ENCODE data around the gene CEACAM20.
"Not testable (repeated sequence)": the region's sequence is repeated elsewhere in the genome, so short reads cannot be mapped to it uniquely, and the experiment has no call there.

CEACAM20 gene

GRCh38 chr19:44529536-44529935, at the start of gene CEACAM20:
Gene CEACAM20 (minus strand): TSS chr19:44529675. CDS start chr19:44529509, 166 bp downstream.
- no peak for DNase-seq (ENCODE audit: low read depth)

GRCh38 chr19:44577566-44577874, 48.0 kb upstream of the CEACAM20 start:
- no peak for DNase-seq (ENCODE audit: low read depth)

GRCh38 chr19:44576843-44577565, 47.5 kb upstream of the CEACAM20 start:
- no peak for DNase-seq (ENCODE audit: low read depth)

GRCh38 chr19:44575116-44575700, 45.7 kb upstream of the CEACAM20 start:
- DNase-seq (ENCODE audit: low read depth), result no peak

GRCh38 chr19:44574186-44574950, 44.9 kb upstream of the CEACAM20 start:
- DNase-seq (ENCODE audit: low read depth), result no peak

GRCh38 chr19:44573627-44574026, 44.2 kb upstream of the CEACAM20 start:
- DNase-seq (ENCODE audit: low read depth), result no peak

- DNase-seq (ENCODE audit: low read depth), result no peak
Measured at GRCh38 chr19:44573183-44573582, 43.7 kb upstream of the CEACAM20 start.

GRCh38 chr19:44572581-44572900, 43.1 kb upstream of the CEACAM20 start:
- DNase-seq (ENCODE audit: low read depth), result no peak

GRCh38 chr19:44571830-44572580, 42.5 kb upstream of the CEACAM20 start:
- DNase-seq (ENCODE audit: low read depth), result no peak

- DNase-seq (ENCODE audit: low read depth), result no peak
Measured at GRCh38 chr19:44570984-44571684, 41.7 kb upstream of the CEACAM20 start.

GRCh38 chr19:44570603-44570983, 41.1 kb upstream of the CEACAM20 start:
- no peak for DNase-seq (ENCODE audit: low read depth)

GRCh38 chr19:44567745-44568144, 38.3 kb upstream of the CEACAM20 start:
- DNase-seq (ENCODE audit: low read depth), result no peak

GRCh38 chr19:44566984-44567383, 37.5 kb upstream of the CEACAM20 start:
- DNase-seq (ENCODE audit: low read depth), result no peak

- not testable (repeated sequence) for DNase-seq (ENCODE audit: low read depth)
Measured at GRCh38 chr19:44563086-44563655, 33.7 kb upstream of the CEACAM20 start.

GRCh38 chr19:44557933-44558332, 28.5 kb upstream of the CEACAM20 start:
- DNase-seq (ENCODE audit: low read depth), result no peak

- no peak for DNase-seq (ENCODE audit: low read depth)
Measured at GRCh38 chr19:44554641-44555246, 25.3 kb upstream of the CEACAM20 start.

GRCh38 chr19:44553478-44554171, 24.1 kb upstream of the CEACAM20 start:
- DNase-seq (ENCODE audit: low read depth), result no peak

- DNase-seq (ENCODE audit: low read depth), result no peak
Measured at GRCh38 chr19:44552324-44552723, 22.8 kb upstream of the CEACAM20 start.

GRCh38 chr19:44551850-44552249, 22.4 kb upstream of the CEACAM20 start:
- no peak for DNase-seq (ENCODE audit: low read depth)

- not testable (repeated sequence) for DNase-seq (ENCODE audit: low read depth)
Measured at GRCh38 chr19:44550976-44551375, 21.5 kb upstream of the CEACAM20 start.

- DNase-seq (ENCODE audit: low read depth), result no peak
Measured at GRCh38 chr19:44549507-44549906, 20.0 kb upstream of the CEACAM20 start.

Data from non-pigmented ciliary epithelial cell (primary cell).